HepG2 (cell line): ENCODE measurements around the gene SYNPR. TPM values are rescaled to one million over a fixed set of nuclear protein-coding genes. Genes with fewer than 3 reads are reported as not detected.

Source experiments
- NBN ChIP-seq: fragments of 450-650 bp; conservative IDR thresholded peaks from 2 replicates; pipeline ENCODE4 v1.6.1; 2017
- ZNF260 ChIP-seq: sonication (generic); formaldehyde crosslinking; IDR thresholded peaks from 2 replicates; pipeline ENCODE4 v1.4.0; 2020; ENCODE audit warnings: missing genetic modification reagents, low read depth, mild to moderate bottlenecking, borderline replicate concordance
- ZNF678 ChIP-seq: sonication (generic); formaldehyde crosslinking; IDR thresholded peaks from 2 replicates; pipeline ENCODE4 v1.4.0; 2020; ENCODE audit warnings: mild to moderate bottlenecking, missing genetic modification reagents
- polyA plus RNA-seq, 8 experiments: library from polyadenylated mRNA; depleted of rRNA in 3 of 8; stranded (reverse) in 7 of 8; unstranded in 1 of 8; fragments of >200 nt; fragmentation: Illumina TruSeq in 4 of 8; extraction: Trizol in 4 of 8; gene quantifications; 2 replicates each; pipeline versions ENCODE4 v1.2.1 to v1.2.3, GENCODE V29; 2011 to 2016; ENCODE audit warnings: low read depth in 4 of 8, missing spikeins in 1 of 8, mixed read lengths in 1 of 8; ENCODE audit not compliant: insufficient read depth in 1 of 8
- total RNA-seq, 5 experiments: library from RNA; depleted of rRNA; stranded (reverse); fragments of >200 nt; fragmentation: Illumina TruSeq; extraction: Trizol; gene quantifications; 2 replicates each; pipeline ENCODE4 v1.2.3, GENCODE V29; 2016; ENCODE audit warnings: low read depth in 1 of 5
- TF ChIP-seq, protein P1 (sequence below), 2 experiments: fragments of 450-650 bp in 1 of 2; sonication (generic) in 1 of 2; formaldehyde crosslinking in 1 of 2; IDR thresholded peaks; 2 replicates each; pipeline versions ENCODE4 v1.6.1 to v1.8.0; 2016 to 2022; ENCODE audit warnings: antibody characterized with exemption in 1 of 2, mild to moderate bottlenecking in 1 of 2, missing genetic modification reagents in 1 of 2

SYNPR gene
- total and polyA plus RNA-seq, 2 of the 13 experiments (the other 11 are each of a cell fraction or from before 2014, with no cell fraction given) = 0.04 TPM; not detected in 1

DNA sequence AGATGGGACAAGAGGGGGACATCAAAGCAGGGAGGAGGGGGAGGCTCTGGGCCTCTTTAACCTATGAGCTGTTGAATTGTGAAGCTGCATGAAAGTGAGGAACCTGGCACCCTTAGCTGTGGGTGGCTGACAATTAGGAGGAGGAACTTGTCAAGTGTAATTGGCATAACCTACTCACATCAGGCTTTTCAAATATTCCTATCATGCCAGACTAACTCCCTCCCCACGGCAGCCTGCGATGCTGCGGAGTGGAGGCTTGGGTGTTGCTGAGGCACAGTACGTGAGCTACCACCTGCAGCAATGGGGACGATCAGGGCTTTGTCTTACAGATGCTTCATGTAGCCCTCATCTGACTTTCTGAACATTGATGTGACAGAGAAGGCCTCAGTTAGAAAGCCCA lies 193.7 kb downstream of the SYNPR start (continued):
- TF ChIP-seq, protein P1, sequence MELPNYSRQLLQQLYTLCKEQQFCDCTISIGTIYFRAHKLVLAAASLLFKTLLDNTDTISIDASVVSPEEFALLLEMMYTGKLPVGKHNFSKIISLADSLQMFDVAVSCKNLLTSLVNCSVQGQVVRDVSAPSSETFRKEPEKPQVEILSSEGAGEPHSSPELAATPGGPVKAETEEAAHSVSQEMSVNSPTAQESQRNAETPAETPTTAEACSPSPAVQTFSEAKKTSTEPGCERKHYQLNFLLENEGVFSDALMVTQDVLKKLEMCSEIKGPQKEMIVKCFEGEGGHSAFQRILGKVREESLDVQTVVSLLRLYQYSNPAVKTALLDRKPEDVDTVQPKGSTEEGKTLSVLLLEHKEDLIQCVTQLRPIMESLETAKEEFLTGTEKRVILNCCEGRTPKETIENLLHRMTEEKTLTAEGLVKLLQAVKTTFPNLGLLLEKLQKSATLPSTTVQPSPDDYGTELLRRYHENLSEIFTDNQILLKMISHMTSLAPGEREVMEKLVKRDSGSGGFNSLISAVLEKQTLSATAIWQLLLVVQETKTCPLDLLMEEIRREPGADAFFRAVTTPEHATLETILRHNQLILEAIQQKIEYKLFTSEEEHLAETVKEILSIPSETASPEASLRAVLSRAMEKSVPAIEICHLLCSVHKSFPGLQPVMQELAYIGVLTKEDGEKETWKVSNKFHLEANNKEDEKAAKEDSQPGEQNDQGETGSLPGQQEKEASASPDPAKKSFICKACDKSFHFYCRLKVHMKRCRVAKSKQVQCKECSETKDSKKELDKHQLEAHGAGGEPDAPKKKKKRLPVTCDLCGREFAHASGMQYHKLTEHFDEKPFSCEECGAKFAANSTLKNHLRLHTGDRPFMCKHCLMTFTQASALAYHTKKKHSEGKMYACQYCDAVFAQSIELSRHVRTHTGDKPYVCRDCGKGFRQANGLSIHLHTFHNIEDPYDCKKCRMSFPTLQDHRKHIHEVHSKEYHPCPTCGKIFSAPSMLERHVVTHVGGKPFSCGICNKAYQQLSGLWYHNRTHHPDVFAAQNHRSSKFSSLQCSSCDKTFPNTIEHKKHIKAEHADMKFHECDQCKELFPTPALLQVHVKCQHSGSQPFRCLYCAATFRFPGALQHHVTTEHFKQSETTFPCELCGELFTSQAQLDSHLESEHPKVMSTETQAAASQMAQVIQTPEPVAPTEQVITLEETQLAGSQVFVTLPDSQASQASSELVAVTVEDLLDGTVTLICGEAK (IDR thresholded peaks at IDR 0.05) = no peak
- TF ChIP-seq, protein P1 (CRISPR knock-in tag; IDR thresholded peaks at IDR 0.05) = no peak
- no peak for TF ChIP-seq ZNF260 (CRISPR knock-in tag)
- TF ChIP-seq ZNF678 (CRISPR knock-in tag) = no peak
- TF ChIP-seq NBN = no peak
